ENCODE results near the gene THSD4.

DNA sequence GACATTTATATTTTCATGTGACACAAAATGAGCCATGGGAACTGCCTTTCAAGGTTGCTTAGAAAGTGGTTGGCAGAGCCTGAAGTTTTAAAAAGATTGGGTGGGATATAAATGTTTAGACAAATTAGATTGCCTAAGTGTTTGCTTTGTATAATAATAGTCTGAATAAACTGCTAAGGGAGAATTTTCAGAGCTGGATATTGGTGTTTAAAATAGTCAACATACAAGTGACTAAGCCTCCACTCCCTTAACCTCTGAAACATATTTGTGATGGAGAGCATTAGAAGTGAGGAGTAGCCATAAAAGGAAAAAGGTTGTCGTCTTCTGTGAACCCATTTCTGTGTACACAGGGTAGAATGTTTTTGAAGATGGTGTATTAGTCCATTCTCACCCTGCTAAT, 201.6 kb downstream of the THSD4 start:
- TF ChIP-seq, protein P1, sequence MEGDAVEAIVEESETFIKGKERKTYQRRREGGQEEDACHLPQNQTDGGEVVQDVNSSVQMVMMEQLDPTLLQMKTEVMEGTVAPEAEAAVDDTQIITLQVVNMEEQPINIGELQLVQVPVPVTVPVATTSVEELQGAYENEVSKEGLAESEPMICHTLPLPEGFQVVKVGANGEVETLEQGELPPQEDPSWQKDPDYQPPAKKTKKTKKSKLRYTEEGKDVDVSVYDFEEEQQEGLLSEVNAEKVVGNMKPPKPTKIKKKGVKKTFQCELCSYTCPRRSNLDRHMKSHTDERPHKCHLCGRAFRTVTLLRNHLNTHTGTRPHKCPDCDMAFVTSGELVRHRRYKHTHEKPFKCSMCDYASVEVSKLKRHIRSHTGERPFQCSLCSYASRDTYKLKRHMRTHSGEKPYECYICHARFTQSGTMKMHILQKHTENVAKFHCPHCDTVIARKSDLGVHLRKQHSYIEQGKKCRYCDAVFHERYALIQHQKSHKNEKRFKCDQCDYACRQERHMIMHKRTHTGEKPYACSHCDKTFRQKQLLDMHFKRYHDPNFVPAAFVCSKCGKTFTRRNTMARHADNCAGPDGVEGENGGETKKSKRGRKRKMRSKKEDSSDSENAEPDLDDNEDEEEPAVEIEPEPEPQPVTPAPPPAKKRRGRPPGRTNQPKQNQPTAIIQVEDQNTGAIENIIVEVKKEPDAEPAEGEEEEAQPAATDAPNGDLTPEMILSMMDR (IDR thresholded peaks at IDR 0.05; ENCODE audit: insufficient read depth, low read depth, low read length), result no peak
- no peak for TF ChIP-seq EZH2 (IDR thresholded peaks at IDR 0.05; ENCODE audit: insufficient read depth, low read length)
